ENCODE measurements around the gene GIMAP8.

GRCh38 chr7:150428671-150429451 is 21.6 kb upstream of the GIMAP8 start:
- TF ChIP-seq CTCF (IDR thresholded peaks at IDR 0.05; ENCODE audit: low read length) (no peak), EZH2 (optimal IDR thresholded peaks at IDR 0.05; ENCODE audit: low read depth, low read length) (no peak), EZH2phosphoT487 (IDR thresholded peaks at IDR 0.05; ENCODE audit: low read length) (no peak)
